GM21529 (cell line): ENCODE measurements around the gene TECTB.

Source experiments
- ATAC-seq: cut with Tn5 transposase; IDR thresholded peaks from one replicate; pipeline ENCODE4 v1.9.1; 2021; ENCODE audit not compliant: unreplicated experiment

Gene TECTB

DNA sequence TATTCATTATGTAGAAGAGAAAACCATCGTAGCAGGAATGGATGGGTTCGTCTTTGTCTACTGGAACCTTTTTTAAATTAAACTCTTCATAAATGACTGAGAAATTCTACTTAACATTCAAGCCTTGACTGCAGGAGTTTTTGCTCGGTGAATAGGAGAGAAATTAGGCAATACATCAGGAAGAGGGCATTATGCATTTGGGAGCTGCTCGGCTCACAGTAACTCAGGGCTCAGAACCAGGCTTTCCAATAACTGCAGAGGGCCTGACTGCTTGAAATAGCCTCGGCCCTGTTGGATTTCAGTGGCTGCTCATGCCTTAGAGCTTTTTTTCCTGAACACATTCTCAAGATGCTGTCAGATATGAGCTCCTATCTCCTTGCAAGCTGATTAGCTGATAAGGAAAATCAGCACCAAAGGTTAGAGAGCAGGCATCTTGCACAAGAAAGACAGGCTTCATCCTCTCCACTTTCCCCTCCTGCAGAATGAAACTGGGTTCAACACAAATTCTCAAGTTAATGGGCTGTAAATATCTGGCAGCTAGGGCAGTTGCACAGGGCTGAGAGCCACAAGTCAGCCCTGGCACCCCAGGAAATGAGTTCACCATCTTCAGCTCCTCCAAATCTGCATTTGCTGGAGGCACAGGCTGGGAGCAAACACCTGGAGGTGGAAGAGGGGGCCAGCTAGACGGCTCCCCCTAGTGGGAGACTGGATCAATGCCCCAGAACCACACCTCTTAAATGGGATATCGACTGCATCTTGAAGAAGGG is 24.3 kb downstream of the TECTB start:
- peak; percentile 81 for ATAC-seq

DNA sequence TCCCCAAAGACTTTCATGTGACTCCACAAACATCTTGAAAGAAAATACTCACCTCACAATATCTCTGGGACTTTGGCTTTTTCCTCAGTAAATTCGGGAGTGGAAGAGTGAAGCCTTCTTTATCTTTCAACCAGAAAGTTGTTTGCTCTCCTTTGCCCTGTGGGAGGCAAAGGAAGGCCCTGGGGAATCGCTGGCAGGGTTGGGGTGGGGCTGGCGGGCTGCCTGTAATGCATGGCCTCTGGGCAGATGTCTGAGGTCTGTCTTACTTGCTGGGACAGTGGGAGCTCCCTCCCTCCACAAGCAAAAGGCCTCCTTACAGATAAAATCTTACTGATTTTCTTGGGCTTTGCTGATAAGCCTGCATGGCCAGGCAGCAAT is 24.9 kb downstream of the TECTB start:
- no peak for ATAC-seq

DNA sequence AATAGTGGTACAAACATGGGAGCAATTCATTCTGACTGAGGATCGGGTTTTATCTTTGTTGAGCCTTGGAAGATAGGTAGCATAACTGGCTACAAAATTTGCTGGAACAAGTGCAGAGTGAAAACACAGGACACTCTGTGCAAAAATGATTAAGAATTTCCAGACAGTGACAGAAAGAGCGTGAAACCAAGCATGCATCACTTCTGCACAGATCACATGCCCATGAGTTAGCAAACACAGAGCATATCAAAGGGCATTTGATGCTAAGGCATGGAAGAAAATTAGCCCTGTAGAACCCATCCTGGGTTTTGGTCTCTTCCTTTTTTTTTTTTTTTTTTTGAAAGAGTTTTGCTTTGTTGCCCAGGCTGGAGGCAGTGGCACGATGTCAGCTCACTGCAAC is 28.3 kb downstream of the TECTB start:
- no peak for ATAC-seq

DNA sequence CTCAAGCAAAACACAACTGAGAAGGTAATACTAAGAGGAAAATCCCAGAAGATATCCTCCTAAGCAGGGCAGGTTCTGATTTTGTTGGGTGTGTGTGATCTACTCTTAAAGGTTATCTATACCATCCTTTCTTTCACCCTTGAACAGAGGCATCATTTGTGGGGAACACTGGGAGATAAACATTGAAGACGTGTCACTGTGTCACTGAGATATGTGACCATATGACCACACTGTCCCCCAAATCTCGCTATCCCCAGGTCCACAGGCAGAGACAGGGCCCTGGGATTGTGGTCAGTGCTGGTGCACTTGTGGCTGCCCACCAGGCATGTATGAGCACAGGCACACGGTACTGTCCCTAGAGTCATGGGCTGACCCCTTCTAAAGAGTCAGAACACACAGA is 30.0 kb downstream of the TECTB start:
- no peak for ATAC-seq

DNA sequence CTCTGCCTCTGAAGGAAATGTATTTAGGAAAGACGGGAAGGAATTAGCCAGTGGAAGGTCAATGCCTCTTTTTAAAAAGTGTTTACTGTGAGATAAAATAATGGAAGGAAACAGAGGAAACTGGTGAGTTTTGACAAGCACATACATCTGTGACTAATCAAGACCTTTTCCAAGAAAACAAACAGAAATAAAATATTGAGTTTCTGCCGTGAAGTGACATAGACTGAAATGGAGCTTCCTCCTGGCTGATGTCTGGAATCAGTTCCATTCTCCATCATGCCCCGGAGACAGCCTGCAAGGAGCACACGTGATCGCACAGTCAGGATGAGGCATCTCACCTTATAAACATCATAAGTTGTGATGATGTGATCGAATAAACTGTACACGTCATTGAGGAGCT is 30.7 kb downstream of the TECTB start:
- ATAC-seq: no peak

DNA sequence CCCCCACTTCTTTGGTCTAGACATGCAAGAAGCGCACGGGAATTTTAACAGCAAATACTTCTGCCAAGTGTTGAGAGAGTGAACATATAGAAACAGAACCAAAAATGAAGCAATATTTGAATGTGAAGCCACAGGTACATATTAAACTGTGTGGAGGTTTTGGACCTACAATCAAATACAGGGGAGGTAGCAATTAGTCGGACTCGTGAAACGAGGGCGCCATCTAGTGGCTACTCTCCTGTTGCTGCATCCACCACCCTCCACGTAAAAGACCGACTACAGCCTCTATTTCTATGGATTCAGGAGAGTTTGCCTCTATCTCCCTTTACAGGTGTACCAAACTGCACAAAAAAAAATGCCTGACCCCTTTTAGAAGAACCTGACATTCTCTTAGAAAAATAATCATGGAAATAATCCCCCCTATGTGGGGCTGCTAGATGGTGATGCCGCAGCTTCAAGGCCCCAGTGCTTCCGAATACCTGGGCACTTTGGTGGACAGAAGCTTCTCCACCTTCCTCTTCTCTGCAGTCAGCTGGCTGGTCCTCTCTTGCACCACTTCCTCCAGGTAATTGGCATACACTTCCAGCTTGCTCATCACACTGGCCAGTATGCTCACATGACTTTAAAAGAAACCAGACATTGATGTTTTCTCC is 31.7 kb downstream of the TECTB start:
- peak; percentile 94 for ATAC-seq

DNA sequence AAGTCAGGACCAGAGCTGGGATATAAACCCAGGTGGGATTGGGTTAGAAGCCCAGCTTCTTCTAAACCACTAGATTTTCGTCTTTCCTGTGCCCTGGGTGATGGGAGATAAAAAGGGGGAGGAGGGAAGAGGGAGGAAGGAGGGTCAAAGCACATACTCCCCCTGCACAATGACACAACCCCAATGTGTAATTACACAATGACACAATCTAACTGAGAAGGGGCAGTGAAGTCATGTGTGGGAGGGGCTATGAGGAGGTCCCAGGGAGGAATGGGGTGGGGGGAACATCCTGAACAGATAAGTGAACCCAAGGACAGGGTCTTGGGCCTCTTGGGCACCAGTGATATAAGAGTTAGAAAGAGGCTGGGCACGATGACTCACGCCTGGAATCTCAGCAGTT is 44.5 kb downstream of the TECTB start:
- no peak for ATAC-seq

DNA sequence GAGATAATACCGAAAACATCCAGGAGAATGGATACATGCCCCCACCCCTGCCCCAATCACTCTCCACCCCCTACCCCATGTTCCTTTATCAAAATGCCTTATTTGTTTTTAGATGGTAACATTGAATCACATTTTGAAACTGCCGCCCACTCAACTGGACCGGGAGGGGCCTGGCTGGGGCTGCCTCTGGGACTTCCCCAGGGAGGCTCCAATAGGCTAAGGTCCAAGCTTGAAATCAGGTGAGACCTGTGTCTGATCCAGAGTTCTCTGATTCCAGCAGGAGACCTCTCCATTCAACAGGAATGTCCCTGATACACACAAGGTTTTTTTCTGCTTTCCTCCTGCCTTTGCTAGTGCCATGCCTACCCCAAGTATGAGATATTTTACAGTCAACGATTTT is 47.0 kb downstream of the TECTB start:
- peak; percentile 63 for ATAC-seq

DNA sequence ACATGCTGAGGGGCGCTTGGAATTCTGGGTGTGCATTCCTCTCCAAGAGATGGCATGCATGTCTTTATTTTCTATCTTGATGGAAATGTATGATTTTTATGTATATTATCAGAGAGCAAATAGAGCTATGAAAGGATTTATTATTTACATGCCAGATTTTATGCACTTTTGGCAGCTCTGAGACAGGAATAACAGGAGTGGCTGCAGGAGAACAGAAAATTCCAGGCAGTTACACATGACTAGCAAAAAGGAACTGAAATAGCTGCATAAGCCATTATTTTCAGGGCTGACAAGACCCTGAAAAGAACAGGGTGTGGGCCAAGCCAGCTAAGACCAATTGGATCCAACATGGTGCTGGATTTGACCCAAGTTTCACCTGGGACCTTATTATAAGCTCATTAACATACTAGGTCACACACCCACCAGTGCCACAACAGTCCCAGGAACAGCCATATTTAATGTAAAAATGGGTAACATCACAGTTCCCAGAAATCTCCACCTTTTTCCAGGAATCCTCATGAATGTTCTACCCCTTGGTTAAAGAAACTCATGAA is 47.5 kb downstream of the TECTB start:
- no peak for ATAC-seq

DNA sequence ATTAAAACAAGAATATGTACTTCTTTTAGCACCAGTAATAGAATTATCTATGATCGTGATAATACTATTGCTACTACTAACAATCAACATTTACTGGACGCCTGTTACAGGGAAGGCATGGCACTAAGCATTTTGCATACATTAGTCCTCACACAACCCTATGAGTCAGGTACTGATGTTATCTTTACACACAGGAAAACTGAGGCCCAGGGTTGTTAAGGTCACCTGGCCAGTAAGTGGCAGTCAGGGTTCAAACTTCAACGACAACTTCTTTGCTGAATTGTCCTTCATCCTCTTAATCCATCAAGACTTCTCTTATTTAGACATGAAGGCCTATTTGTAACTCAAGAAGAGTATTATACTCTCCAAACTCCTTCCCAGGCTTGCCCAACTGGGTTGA is 48.8 kb downstream of the TECTB start:
- ATAC-seq: no peak

DNA sequence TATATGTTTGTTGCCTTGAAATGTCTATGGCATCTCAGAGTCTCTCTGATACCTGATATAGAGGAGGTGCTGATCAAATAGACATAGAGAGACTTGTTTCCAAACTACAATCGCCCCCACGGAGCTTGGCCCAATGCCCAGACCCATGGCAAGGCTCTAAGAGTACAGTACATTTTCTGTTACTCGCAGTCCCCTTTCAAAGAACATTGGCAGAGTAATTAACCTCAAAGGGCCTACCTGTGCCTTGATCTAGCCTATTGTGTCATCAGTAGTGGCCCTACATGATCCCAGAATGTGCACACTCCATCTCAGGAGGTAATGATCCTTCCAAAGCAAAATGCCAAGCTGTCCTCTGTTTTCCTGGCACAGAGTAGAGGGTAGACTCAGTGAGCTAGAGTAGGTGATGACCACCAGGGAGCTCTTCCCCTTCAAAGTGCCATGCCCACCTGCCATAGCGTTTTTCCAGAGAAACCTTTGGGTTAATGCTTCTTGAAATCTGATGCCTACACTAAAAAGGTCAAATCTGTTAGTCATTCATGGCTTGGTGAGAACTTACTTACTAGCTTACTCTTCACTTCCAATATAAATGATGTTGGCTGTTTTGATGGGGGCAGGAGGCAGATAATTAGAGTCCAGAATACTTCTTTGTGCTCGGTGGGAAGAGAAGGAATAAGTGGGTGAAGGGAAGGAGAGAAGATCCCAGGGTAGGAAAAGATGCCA is 49.5 kb downstream of the TECTB start:
- no peak for ATAC-seq

DNA sequence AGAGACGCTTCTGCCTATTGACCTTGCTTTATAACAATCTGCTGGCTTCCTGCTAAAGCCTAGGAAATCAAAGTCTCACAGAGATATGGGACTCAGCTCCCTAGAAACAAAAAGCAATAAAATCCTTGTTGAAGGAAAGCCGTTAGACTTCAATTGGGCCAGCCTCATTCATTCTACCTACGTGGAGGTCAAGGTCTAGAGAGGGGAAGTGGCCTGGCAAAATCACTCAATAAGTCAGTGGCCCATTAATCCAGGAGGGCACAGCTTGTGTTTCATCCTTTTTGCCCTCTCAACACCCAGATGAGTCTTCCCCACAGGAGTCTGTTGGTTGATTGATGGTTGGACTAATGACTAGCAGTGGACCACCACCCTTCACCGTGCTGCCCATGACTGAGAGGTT is 50.3 kb downstream of the TECTB start:
- ATAC-seq: no peak

DNA sequence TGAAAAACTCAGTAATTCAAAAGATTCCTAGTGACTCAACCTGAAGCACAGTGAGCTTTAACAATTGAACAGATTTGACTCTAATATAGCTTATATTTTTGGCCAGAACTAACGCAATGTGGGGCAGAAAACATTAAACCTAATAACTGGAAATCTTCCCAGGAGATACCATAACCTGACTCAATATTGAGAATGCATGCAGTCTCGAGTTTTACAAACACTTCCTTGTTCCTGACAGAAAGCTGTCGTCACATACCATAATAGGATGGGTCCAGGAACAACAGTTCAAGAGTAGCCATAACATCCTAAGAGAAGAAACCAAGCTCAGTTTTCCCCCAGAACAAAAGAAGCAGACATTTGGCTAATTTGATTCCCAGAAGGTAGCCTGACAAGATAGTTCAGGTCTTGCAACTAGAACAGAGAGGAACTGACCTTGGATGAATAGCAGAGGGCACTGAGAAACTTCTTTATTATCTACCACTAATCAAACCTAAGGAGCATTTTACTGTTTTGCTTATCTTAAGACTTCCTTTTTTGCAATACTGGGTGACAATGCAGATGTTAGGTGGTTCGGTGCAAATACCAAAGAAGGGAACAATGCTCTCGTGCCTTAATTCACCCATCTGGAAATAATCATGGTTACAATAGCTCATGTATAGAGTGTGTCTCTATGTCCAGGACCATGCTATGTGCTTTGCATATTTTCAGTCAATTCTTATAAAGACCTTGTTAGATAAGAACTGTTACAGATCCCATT is 52.1 kb downstream of the TECTB start:
- no peak for ATAC-seq

DNA sequence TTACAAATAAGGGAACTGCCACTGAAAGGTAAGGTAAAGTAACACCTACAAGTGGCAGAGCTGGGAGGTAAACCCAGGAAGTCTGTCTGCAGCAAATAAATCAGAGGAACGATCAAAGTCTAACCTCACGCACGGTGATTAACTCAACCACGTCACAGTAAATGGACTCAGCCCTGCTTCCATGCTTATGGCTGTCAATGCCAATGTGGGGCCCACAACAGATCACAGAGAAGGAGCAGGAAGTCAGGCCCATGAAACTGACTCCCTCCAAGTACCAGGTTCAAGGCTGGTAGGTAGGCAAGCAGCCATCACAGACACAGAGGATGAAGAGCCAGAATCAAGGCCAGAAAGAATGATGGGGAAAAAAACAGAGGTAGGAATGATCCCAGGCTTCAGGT is 52.7 kb downstream of the TECTB start:
- ATAC-seq: no peak

DNA sequence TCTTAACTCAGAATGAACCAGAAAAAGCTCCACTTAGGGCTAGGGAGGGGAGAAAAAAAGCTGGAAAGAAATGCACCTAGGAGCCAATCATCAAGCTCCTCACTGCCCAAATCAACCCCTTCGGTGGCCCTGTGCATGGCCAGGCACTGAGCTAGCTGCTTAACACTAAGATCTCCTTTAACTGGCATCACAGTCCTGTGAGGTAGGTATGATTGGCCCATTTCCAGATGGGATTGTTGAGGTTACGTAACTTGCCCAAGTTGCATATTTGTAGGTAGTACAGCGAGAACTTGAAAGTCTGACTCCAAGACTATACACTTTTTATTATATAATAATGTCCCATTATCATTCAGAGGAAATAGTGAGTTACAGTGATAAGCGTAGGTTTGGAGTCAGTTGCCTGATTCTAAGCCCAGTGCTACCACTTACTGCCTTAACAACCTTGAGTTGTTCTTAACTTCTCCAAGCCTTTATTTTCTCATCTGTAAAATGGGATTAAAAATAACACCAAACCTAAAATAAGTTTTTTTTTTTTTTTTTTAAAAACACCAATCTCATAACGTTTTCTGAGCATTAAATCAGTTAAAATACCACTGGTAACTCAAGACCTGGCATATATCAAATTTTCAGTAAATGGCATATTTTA is 53.5 kb downstream of the TECTB start:
- ATAC-seq: no peak

DNA sequence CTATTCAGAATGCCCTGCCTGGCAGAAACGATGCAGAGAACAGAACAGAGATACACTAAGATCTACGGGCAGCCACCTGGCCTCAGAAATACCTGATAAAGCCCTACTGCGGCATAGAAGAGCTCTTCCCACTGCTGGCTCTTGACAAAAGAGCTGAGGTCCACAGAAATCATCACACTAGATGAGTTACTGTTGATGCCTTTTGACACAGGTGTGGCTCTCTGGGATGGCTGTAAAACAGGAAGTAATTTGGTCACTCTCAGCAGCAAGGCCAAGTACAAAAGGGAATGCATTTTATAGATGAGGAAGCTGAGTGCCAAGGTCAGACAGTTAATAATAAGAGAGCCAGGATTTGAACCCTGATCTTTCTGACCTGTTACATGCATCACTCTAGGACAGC is 55.8 kb downstream of the TECTB start:
- no peak for ATAC-seq

DNA sequence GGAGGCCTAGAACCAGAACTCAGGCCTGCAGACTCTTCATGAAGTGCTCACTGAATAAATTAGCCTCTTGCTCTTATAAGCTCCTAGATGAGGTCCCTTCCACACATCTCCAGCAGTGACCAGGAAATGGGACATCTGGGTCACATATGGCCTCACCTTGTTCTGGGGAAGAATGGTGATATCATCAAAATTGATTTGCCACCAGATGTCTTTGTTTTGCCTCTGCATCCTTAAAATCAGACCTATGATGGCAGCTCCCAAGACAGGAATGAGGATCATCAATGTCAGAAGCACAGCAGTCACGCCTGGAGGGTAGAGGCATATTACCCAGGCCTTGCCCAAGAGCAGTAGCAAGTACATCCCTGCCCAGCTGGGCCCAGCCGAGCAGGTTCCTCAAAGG is 57.4 kb downstream of the TECTB start:
- ATAC-seq: no peak

DNA sequence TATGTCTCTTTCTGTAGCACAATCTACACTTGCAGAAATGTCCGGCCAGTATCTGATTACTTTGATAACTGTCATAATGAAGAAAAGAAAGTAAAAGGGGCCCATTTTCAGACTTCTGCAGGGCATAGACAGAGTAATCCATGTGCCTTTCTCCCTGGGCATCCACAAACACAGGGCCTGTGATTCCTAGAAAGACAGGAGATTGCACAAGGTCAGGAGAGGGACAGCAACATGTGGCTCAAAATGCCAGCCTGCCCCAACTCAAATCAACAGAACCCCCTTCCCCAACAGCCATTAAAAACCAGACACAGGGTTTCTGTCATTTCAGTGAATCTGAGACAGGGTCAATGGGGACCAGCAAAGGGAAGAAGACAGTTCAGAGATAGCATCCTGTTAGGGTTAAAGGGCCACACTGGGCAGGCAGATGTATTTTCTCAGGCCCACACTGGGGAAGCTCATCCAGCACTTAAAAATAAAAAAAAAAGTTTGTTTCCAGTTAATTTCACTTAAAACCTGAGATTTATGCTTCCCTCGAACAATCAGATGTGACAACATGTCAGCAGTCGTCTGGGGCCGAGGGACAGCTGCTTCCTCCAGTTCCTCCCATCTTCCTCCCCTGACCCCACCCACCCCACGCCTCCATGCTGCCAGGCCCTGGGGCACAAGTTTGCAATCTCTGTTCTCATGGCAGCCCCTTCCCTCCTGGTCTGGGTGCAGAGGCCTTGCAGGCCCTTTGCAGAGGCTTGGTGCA is 60.0 kb downstream of the TECTB start:
- ATAC-seq: no peak

DNA sequence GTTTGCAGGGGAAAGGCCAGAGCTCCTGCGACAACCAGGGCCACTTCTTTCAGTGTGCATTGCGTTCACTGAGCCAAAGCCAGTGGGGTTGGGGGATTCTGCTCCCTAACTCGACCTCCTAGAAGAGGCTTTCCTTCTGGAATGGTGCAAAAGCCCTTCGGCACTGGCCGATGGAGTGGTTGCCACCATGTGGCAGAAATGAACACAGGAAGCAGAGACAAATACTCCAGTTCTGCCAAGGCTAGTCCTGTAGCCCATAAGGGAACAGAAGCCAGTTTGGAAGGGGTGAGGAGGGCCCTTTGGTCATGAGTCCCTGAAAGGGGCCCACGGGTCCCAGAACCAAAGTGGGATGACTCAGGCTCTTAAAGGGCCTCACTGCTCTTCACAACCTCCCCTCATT is 61.1 kb downstream of the TECTB start:
- ATAC-seq: no peak

DNA sequence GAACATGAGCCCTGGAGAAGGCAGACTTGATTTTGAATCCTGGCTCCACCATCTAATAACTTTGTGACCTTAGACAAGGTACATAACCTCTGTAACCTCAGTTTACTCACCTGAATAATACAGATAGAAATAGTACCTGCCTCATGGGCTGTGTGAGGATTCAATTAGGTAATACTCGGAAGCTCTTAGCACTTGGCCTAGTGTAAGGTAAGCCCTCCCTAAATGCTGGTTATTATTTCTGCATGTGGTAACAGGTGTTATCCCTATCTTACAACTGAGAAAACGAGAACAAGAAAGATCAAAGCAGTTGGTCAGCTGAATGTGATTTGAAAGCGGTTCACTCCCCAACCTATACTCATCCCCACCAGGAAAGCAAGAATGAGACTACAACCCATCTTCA is 62.0 kb downstream of the TECTB start:
- ATAC-seq: no peak
